HG03039 (cell line): ENCODE results near the gene GHRL.

Source experiments
- ATAC-seq: cut with Tn5 transposase; IDR thresholded peaks from one replicate; pipeline ENCODE4 v1.9.1; 2021; ENCODE audit warnings: mild to moderate bottlenecking, moderate library complexity; ENCODE audit not compliant: unreplicated experiment

GHRL gene

DNA sequence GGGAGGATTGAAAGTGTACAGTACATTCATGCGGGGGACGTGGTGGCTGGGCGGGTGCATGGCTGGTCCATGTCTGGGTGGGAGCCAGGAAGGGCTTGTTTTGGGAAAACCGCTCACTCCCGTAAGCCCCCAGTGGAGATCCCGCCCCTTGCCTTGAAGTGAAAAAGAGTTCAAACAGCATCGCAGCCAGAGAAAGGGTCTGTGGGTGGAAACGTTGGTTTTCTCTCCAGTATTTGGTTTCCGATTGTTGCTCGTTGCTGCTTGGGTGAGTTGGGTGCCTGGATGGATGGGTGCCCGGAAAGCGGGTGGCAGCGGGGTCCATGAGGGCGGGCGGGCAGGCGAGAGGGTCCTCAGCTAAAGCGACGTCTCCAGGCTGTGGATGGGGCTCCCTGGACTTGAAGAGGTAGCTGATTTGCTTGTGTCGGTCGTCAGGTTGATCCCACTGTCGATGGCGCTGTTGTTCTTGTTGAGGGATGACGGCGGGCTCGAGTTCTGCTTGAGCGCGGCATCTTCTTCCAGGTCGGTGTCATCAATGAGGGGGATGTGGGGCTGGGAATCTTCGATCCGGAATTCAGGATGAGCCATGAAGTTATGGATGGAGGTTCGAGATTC lies 35.8 kb upstream of the GHRL start:
- ATAC-seq = no peak

- ATAC-seq = no peak
Measured at GRCh38 chr3:10327592-10327991, 34.8 kb upstream of the GHRL start.

GRCh38 chr3:10322352-10322710 lies 29.6 kb upstream of the GHRL start:
- ATAC-seq = no peak

DNA sequence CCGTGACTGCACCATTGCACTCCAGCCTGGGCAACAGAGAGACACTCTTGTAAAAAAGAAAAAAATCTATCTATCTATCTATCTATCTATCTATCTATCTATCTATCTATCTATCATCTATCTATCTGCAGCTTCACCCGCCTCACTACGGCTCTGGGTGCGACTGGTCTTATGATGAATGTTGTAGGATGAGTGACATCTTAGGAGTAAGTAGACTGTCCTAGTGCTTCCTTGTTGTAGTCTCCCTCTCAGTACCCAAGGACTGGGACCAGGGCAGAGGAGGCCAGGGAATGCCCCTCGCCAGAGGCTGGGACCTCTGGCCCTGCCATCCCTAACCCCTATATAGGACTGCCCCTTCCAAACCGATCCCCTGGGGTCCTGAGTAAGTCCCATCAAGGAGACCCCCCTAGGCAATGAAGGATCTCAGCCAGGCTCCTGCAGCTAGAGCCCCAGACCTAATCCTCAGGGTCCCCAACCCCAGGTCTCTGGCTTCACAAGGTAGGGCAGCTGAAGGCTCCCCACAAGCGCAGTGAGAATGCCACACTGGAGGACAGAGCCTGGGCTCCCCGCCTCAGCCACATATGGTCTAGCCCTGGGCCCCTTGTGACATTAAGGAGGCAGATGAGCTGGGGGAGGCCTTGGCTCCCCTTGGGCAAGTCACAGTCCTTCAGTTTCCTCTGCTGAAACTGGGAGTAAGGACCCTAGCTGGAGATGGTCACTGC lies 29.0 kb upstream of the GHRL start:
- no peak for ATAC-seq

DNA sequence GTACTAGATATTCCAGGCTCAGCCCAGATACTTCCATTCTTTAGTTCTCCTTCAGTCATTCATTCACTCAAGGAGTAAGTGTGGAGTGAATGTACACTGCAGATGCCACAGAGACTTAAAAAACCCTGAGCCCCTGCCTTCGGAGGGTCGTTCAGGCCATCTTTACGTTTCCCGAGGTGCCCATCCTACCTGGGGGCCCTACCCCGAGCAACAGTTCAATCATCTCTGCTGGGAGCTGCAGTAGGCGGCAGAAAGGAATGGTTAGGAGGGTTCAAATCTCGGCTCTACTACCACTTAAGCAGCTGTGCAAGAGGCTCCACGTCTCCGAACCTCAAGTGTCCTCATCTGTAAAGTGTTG lies 27.6 kb upstream of the GHRL start:
- no peak for ATAC-seq

- no peak for ATAC-seq
Measured at GRCh38 chr3:10319804-10320203, 27.1 kb upstream of the GHRL start.

GRCh38 chr3:10319251-10319650 lies 26.5 kb upstream of the GHRL start:
- ATAC-seq = no peak

- ATAC-seq = no peak
Measured at GRCh38 chr3:10317961-10318350, 25.2 kb upstream of the GHRL start.

GRCh38 chr3:10317311-10317960 lies 24.7 kb upstream of the GHRL start:
- no peak for ATAC-seq

DNA sequence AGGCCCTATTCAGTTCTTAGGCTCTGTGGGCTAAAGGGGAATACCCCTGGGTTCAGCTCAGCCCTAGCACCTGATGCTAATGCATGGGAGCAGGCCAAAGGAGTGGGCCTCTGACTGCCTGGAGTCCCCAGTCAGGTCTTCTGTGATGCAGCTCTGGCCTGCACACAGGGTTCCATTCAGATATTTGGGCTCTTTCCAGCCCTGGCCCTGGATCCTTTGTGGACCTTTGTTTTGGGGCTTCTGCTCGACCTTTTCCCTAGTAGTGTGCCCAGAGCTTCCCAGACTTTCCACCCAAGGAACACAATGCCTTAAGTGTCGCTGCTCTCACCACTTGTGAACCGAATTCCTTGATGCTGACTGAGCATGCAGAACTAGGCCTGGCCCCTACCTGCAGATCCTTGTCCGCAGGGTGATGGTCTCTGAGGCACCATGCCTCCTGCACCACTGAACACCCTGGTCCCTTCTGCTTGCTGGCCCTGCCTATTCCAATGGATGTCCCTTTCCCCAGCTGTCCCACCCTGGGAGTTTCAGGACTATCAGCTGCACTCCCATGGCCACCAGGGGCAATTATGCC lies 23.1 kb upstream of the GHRL start:
- ATAC-seq = no peak

GRCh38 chr3:10315101-10315500 lies 22.4 kb upstream of the GHRL start:
- no peak for ATAC-seq

DNA sequence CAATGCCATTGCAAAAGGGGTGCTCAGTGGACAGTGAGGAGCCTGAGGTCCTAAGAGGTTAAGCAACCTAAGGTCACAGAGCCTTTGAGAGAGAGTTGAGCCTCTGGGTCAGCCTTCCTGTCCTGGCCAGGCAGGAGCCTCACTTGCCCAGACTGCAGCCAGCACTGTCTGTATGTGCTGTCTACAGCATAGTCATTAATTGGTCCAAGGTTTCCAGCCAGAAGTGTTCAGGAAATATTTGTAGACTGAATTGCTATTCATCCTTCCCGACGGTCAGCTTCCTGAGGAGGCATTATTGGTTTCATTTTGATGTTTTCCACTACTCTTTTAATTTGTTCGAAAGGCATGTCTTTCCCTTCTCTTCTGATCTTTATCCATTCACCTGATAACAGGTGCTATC lies 20.1 kb upstream of the GHRL start:
- no peak for ATAC-seq

GRCh38 chr3:10312391-10312790 lies 19.6 kb upstream of the GHRL start:
- ATAC-seq = no peak

DNA sequence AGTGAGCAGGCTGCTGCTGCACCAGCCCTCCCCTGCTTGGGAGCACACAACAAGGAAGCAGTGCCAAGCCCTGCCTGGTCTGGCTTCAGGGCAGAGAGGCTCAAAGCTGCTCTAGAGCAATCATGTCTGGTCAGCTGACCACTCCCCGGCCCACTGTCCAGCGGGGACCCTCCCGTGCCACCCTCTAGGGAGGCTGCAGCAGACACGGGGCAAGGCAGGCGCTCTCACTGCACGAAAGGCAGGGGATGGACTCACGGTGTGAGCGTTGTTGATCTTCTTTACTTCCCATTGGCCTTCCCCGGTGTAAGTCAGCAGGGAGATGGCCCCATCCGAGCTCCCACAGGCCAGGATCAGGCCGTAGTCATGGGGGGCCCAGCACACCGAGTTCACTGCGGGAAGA lies 19.0 kb upstream of the GHRL start:
- ATAC-seq = no peak

DNA sequence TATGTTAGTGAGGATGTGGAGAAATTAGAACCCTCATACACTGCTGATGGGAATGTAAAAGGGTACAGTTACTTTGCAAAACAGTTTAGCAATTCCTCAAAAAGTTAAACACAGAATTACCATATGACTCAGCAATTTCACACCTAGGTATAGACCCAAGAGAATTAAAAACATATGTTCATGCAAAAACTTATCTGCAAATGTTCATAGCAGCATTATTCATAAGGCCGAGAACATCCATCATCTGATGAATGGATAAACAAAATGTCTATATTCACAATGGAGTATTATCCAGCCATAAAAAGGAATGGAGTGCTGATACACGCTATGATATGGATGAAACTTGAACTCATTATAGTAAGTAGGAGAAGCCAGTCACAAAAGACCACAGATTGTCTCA lies 17.8 kb upstream of the GHRL start:
- ATAC-seq = no peak

- no peak for ATAC-seq
Measured at GRCh38 chr3:10309736-10310135, 17.0 kb upstream of the GHRL start.

DNA sequence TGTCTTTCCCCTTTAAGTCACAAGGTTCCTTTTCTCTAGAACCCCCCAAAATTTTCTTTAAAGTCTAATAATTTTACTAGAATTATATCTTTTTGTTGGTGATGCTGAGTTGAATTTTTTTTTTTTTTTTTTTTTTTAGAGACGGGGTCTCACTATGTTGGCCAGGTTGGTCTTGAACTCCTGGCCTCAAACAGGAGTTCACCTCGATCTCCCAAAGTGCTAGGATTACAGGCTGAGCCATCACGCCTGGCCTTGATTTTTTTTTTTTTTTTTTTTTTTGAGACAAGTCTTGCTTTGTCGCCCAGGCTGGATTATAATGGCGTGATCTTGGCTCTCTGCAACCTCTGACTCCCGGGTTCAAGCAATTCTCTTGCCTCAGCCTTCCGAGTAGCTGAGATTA lies 15.9 kb upstream of the GHRL start:
- no peak for ATAC-seq

- ATAC-seq = no peak
Measured at GRCh38 chr3:10306156-10306555, 13.4 kb upstream of the GHRL start.

- no peak for ATAC-seq
Measured at GRCh38 chr3:10305331-10305902, 12.7 kb upstream of the GHRL start.

DNA sequence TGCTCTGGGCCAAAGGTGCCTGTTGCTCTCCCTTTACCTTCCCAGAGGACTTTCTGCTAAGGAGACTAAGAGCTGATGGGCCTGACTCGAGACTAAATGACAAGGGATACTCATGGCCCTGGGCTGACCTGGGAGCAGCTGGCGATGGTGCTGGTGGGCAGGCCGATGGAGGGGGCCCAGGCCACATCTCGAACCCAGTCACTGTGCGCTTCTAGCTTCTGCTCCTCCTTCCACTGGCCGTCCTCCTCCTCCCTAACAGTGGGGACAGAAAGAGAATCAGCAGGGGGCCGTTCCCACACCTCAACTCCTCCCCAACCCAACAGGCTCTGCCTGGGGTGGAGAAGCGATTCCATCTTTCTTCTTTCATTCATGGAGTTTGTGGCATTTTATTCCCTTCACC lies 12.2 kb upstream of the GHRL start:
- ATAC-seq = no peak

- ATAC-seq = no peak
Measured at GRCh38 chr3:10303785-10304184, 11.0 kb upstream of the GHRL start.

DNA sequence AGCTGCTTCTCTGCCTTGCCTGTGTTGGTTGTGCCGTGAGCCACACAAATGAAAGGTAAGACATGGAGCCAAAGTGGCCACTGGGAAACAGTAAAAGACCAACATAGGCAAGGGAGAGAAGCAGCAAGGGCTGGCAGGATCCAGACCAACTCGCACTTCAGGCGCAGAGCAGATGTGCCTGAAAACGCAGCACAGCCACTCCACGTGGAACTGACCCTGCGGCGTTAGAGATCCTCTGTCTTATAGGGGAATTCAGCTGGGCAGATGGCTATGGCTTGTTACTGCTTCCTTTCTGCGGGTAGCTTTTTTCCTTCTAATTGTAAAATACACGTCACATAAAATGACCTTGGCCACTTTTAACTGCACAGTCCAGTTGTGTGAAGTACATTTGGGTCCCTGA lies 10.4 kb upstream of the GHRL start:
- no peak for ATAC-seq
